HG02884 (cell line): Measurements from ENCODE around the gene GEMIN2.
A peak's percentile ranks its signal among the peaks of the same experiment; 100 is the strongest.
"Not testable (repeated sequence)": the region's sequence is repeated elsewhere in the genome, so short reads cannot be mapped to it uniquely, and the experiment has no call there.

Experiments used
- ATAC-seq: cut with Tn5 transposase; IDR thresholded peaks from one replicate; pipeline ENCODE4 v1.9.1; 2021; ENCODE audit warnings: mild to moderate bottlenecking, moderate library complexity; ENCODE audit not compliant: unreplicated experiment

Gene GEMIN2

GRCh38 chr14:39109893-39110715 is 4.0 kb upstream of the GEMIN2 start:
- no peak for ATAC-seq

DNA sequence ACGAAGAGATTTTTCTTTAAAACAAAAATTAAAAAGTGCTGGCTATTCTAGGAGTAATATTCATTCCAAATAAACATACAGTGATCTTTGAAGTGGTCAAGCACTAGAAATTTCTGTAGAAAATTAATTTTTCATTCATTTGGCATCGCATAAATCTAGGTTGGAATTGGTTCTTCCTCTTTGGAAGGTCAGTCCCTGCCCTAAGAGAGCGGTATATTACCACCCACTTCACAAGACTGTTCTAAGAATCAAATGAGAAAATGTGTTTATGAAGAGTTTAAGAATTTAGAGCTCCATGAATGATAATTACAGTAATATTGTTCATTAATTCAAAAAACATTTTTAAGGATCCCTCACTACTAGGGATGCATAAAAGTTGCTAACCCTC is 444 bp upstream of the GEMIN2 start:
- ATAC-seq, result no peak

DNA sequence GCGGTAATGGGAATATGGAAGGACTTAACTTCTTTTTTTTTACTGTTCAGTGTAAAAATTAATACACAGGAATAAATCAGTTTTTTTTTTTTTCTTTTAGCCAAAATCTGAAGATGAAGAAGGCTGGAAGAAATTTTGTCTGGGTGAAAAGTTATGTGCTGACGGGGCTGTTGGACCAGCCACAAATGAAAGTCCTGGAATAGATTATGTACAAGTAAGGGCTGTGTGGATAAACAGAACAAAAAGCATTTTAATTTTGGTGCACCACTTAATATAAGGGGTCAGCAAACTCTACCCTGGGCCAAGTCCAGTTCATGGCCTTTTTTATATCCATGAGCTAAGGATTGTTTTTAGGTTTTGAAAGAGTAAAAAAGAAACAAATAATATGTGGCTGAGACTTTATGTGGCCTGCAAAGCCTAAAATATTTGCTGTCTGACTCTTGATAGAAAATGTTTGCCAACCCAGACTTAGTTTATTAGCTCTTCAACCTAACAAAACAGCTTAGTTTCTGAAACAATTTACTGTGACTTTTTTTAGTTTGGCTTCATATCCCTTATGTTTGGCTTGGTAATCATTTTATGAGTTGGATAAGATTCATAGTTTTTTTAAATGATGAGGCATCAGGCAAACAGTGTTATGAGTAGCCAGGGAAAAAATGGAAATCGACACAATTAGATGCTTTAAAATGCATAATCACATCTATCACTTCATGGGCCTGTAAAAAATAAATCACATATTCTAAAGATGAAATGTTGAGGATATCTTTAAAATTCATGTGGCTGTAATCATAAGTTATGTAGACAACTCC is 8.4 kb downstream of the GEMIN2 start:
- ATAC-seq, result no peak

GRCh38 chr14:39137835-39138234 is 23.7 kb downstream of the GEMIN2 start:
- not testable (repeated sequence) for ATAC-seq

GRCh38 chr14:39138440-39138839 is 24.3 kb downstream of the GEMIN2 start:
- no peak for ATAC-seq

DNA sequence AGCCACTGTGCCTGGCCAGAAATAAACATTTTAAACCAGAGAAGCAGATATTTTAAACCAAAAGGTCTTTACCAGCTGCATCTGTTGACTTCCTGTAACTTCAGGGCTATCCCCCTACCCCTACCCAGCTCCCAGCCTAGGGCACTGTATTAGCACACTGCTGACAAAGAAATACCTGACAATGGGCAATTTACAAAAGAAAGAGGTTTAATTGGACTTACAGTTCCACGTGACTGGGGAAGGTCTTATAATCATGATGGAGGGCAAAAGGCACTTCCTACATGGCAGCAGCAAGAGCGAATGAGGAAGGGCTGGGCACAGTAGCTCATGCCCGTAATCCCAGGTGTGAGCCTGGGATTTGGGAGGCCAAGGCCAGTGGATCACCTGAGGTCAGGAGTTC is 26.0 kb downstream of the GEMIN2 start:
- ATAC-seq, result no peak

DNA sequence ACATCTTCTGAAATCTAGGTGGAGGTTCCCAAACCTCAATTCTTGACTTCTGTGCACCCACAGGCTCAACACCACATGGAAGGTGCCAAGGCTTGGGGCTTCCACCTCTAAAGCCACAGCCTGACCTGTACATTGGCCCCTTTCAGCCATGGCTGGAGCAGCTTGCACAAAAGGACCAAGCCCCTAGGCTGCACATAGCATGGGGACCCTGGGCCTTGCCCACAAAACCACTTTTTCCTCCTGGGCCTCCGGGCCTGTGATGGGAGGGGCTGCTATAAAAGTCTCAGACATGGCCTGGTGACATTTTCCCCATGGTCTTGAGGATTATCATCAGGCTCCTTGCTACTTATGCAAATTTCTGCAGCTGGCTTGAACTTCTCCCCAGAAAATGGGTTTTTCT is 27.5 kb downstream of the GEMIN2 start:
- ATAC-seq, result not testable (repeated sequence)

- not testable (repeated sequence) for ATAC-seq
Measured at GRCh38 chr14:39143226-39143625, 29.1 kb downstream of the GEMIN2 start.

GRCh38 chr14:39145266-39145966 is 31.3 kb downstream of the GEMIN2 start:
- ATAC-seq, result no peak

DNA sequence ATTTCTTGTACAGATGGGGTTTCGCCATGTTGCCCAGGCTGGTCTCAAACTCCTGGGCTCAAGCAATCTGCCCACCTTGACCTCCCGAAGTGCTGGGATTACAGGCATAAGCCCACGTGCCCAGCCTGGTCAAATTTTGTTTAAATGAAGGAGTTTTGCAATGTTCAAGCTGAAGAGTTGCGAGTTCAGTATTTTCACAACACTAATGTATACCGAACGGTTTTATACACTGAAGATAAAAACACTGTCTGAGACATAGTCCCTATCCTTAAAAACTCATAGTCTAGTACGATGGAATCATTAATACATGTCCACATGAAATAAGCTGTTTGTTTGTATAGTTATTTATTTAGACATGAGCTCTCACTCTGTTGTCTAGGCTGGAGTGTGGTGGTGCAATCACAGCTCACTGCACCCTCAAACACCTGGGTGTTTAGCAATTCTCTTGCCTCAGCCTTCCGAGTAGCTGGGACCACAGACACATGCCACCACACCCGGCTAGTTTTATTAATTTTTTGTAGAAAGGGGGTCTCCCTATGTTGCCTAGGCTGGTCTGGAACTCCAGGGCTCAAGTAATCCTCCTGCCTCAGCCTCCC is 40.6 kb downstream of the GEMIN2 start:
- ATAC-seq, result no peak

DNA sequence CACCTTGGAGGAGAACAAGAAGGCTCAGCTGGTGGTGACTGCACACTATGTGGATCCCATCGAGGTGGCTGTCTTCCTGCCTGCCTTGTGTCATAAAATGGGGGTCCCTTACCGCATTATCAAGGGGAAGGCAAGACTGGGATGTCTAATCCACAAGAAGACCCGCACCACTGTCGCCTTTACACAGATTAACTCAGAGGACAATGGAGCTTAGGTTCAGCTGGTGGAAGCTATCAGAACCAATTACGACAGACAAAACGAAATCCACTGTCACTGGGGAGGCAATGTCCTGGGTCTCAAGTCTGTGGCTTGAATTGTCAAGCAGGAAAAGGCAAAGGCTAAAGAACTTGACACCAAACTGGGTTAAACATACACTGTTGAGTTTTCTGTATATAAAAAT is 43.4 kb downstream of the GEMIN2 start:
- ATAC-seq, result no peak

DNA sequence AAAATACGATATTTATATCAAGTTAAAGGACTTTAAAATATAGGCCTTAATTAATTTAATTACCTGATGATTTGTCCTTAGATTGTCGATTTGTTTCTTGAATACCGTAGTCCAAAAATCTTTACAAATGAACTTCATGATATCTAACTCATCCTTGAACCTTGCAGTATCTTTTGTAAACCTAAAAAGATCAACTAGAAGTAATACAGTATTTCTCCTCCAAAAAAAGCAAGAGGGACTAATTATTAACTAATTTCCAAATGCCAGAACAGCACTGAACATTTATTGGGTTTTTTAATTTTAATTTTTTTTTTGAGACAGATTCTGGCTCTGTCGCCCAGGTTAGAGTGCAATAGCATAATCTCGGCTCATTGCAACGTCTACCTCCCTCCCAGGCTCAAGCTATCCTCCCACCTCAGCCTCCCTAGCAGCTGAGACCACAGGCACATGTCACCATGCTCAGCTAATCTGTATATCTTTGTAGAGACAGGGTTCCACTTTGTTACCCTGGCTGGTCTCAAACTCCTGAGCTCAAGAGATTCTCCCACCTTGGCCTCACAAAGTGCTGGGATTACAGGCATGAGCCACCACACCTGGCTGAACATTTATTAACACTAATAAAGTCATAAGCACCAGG is 44.2 kb downstream of the GEMIN2 start:
- no peak for ATAC-seq

DNA sequence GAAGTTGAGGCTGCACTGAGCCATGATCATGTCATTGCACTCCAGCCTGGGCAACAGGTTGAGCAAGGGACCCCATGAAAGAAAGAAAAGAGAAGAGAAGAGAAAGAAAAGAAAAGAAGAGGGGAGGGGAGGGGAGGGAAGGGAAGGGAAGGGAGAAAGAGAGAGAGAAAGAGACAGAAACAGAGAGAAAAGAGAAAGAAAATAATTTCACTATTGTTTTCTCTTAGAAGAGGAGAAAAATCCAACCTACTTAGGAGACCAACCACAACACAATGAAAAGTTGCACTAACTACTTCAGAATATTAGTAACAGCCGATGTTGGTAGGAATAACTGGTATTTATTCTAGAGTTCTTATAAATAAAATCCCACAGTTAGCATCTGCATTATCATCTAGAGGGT is 46.4 kb downstream of the GEMIN2 start:
- no peak for ATAC-seq

DNA sequence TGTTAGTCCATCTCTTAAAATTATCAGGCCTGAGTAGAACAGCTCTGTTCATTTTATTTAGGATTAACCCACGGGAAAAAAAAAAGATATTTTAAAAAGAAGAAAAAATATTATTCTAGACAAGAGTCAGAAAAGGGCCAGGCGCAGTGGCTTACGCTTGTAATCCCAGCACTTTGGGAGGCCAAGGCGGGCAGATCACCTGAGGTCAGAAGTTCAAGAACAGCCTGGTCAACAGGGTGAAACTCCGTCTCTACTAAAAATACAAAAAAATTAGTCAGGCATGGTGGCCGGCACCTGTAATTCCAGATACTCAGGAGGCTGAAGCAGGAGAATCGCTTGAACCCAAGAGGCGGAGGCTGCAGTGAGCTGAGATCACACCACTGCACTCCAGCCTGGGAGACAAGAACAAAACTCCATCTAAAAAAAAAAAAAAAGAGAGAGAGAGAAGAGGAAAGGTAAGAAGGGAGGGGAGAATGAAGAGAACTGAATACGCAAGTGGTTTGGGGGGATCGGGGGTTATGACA is 53.7 kb downstream of the GEMIN2 start:
- not testable (repeated sequence) for ATAC-seq

GRCh38 chr14:39168591-39168990 is 54.5 kb downstream of the GEMIN2 start:
- ATAC-seq, result no peak

GRCh38 chr14:39169541-39169900 is 55.4 kb downstream of the GEMIN2 start:
- no peak for ATAC-seq

- no peak for ATAC-seq
Measured at GRCh38 chr14:39173198-39173597, 59.1 kb downstream of the GEMIN2 start.

DNA sequence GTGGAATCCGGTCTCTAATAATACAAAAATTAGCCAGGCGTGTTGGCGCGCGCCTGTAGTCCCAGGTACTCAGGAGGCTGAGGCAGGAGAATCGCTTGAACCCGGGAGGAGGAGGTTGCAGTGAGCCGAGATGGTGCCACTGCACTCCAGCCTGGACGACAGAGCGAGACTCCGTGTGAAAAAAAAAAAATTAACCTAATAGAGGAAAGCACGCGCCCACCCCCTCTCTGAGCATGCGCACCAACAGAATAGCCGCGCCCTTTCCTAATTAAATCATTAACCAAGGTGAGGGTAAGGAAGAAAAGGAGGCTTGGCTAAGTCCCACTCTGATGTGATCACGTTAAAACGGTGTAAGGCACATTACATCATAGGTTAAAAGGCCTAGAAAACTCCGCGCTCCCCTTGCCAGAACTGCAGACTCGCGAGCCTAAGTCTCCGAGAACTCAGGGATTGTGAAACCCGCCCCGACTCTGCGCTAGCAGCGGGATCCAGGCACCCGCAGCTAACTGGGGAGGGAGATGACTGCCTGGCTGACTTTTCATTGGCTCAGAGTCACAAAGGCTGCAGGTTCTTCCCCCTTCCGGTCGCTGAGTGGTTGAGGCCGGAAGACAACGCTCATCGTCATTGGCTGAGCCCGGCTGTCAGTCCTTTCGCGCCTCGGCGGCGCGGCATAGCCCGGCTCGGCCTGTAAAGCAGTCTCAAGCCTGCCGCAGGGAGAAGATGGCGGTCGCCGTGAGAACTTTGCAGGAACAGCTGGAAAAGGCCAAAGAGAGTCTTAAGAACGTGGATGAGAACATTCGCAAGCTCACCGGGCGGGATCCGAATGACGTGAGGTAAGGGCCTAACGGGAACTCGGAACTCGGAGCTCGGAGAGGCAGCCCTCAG is 60.7 kb downstream of the GEMIN2 start, which contains the start of gene PNN:
TSS of gene PNN (plus strand) at position 695 of the 885 bp plus-strand sequence. CDS start at position 721, 26 bp downstream.
- peak; percentile 89 for ATAC-seq
